HG03442 (cell line): ENCODE results near the gene APOBEC3G.

ENCODE experiments used
- ATAC-seq: cut with Tn5 transposase; IDR thresholded peaks from one replicate; pipeline ENCODE4 v1.9.1; 2021; ENCODE audit warnings: mild to moderate bottlenecking, moderate library complexity; ENCODE audit not compliant: unreplicated experiment

Gene APOBEC3G

DNA sequence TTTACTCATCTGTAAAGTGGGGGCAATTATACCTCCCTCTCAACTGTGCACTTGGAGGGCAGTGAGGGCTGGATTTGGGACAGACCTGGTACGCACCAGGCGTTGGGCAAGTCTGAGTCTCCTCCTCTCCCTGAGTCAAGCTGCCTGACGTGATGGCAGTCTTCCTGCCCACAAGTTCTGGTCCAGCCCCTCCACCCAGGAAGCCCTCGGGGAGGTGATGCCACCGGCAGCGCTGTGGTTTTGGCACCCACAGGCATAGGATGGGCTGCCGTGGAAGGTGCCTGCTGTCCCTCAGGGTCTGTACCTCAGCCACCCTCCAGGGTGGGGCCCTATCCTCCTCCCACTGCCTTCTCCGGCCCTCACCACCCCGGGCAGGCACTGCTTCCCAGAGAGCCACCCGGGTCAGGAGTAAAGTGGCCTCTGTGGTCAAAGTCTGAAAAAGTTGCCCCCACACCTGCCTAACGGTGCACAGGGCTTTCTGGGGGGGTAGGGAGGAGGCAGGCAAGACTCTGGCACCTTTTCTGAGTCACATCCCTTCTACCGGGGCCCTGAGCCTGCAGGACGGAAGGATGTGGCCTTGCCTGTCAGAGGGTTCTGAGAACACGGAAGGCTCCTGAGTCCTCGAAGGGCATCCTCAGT, 13.5 kb downstream of the APOBEC3G start:
- no peak for ATAC-seq

DNA sequence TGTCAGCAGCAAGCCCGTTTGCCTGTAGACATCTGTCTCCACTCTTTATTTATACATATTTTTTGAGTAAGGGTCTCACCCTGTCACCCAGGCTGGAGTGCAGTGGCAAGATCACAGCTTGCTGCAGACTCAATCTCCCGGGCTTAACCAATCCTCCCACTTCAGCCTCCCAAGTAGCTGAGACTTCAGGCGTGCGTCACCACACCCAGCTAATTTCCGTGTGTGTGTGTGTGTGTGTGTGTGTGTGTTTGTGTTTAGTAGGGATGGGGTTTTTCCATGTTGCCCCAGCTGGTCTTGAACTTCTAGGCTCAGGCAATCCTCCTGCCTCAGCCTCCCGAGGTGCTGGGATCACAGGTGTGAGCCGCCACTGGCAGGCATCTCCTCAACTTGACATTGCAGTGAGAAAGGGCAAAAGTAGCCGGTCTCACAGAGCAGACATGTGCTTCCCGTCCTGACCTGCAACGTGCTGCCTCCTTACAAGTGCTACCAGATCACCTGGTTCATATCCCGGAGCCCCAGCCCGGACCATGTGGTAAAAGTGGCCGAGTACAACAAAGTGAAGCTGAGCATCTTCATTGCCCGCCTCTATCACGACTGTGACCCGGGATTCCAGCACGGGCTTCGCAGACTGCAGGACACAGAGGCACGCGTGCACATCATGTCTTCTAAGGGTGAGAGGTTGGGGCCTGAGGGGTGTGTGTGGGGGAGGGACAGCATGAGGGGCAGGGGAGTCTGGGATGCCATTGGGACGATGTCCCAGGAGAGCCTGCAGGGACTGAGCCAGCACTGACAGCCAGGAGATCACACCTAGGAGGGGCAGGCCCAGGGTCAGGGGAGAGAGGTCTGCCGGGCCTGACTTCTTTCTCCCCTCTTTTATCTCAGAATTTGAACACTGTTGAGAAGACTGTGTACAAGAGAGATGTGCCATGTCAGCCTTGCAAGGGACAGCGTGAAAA, 14.3 kb downstream of the APOBEC3G start:
- no peak for ATAC-seq

DNA sequence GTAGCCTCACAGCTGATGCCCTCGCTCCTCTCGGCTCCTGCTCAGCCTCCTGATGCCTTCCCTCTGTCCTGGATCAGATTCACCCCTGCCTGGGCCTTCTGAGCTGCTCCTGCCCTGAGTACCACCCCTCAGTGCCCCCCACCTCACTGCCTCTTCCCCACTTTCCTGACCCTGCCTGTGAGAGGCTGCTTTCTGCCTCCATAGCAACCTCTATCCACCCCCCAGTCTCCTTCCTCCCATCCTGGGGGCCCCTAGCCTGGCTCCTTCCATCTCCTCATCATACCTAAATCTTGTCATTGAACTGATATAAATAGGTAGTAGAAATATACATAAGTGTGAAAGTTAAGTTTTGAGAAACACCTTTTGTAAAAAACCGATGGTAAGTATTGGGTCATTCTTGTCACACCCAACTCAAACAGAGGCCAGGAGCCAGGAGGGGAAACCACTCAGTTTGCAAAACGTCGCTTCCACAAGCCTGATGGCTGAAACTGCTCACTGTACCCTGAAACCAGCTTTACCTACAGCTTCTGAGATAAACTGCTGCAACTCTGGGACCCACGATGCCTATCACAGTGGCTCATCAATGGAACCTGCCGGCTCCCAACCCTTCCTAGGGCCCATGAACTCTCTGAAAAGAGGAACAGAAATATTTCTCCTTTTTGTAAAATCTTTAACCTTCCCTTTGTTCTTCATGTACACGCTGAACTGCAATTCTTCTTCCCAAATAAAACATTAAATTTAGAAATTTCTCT, 15.2 kb downstream of the APOBEC3G start:
- no peak for ATAC-seq

- no peak for ATAC-seq
These were observed 17.8 kb downstream of the APOBEC3G start for GRCh38 chr22:39094717-39095389.

- no peak for ATAC-seq
These were observed 18.9 kb downstream of the APOBEC3G start for GRCh38 chr22:39095971-39096370.

GRCh38 chr22:39097098-39098020, 20.3 kb downstream of the APOBEC3G start, which contains the start of gene APOBEC3H:
TSS of gene APOBEC3H (plus strand) at chr22:39097244. CDS start at chr22:39100279, 3,035 bp downstream.
- no peak for ATAC-seq

GRCh38 chr22:39098026-39098425, 21.0 kb downstream of the APOBEC3G start:
- ATAC-seq: no peak

GRCh38 chr22:39098576-39098975, 21.5 kb downstream of the APOBEC3G start:
- no peak for ATAC-seq

- ATAC-seq: no peak
These were observed 24.2 kb downstream of the APOBEC3G start for GRCh38 chr22:39101226-39101625.

GRCh38 chr22:39103431-39103830, 26.4 kb downstream of the APOBEC3G start:
- no peak for ATAC-seq

DNA sequence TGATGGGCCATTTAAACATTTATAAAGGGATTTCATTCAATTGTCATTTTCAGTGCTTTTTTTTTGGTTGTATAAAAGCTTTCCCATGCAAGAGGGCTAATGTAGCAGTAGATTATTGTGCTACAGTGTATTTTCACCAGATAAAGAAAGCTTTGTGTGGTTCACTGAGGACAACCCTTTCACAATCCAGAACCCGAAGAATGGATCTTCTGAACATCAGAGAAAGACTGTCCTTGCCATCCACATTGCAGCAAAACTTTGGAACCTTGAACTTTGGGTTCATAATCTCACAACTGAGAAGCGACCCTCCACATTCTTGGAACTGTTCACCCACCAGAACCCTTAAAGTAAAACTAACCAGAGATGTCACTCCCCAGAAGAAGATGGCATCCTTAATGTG, 29.3 kb downstream of the APOBEC3G start:
- ATAC-seq: no peak

GRCh38 chr22:39108487-39108886, 31.4 kb downstream of the APOBEC3G start:
- ATAC-seq: no peak

GRCh38 chr22:39109361-39109760, 32.3 kb downstream of the APOBEC3G start:
- no peak for ATAC-seq

- no peak for ATAC-seq
These were observed 33.8 kb downstream of the APOBEC3G start for GRCh38 chr22:39110631-39111561.

GRCh38 chr22:39114112-39114511, 37.0 kb downstream of the APOBEC3G start:
- no peak for ATAC-seq

- ATAC-seq: no peak
These were observed 38.5 kb downstream of the APOBEC3G start for GRCh38 chr22:39115570-39115969.

GRCh38 chr22:39115977-39116621, 39.0 kb downstream of the APOBEC3G start:
- no peak for ATAC-seq

GRCh38 chr22:39117585-39118191, 40.6 kb downstream of the APOBEC3G start:
- ATAC-seq: no peak
